ENCODE data around the gene ZNF219. TPM values are rescaled to one million over a fixed set of nuclear protein-coding genes. Genes with fewer than 3 reads are reported as not detected.

The ZNF219 gene
- total and polyA plus RNA-seq, 10 of the 15 experiments (the other 5 are each of a cell fraction or from before 2014, with no cell fraction given), result 0.16 to 6.4 (median 1.9) TPM

DNA sequence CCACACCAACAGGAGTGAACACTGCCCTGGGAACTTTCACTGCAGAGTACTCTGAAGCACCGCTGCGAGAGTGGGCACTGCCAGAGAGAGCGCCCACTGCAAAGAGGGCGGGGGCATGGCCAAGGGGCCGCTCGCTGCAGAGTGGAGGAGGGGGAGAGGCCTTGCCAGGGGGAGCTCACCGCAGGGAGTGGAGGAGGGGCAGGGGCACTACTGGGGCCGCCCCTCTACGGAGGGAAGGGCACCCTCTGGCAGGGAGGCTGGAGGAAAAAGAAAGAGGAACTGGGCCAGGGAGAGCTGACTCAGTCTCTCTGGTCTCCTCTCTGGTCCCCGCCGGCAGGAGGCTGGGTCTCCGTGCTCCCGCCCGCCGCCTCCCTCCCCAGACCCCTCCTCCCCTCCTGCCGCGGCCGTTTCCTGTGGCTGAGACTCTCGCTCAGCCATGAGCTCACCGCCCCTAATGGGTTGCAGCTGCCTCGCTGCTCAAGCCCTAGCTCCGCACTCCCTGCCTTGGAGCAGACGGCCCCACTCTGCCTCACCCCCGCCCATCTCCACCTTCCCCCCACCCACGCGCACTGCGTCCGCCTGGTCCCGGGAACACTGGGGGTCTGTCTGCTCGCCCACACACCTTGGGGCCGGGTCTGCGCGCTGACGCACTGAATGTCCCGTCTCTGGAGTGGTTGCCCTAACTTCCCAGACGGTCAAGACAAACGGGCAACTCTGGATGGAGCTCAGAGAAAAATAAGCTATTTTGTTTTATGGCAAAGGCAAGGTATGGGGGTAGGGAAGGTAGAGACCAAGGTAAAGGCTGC, 27.0 kb downstream of the ZNF219 start (continued):
- TF ChIP-seq, protein P1, sequence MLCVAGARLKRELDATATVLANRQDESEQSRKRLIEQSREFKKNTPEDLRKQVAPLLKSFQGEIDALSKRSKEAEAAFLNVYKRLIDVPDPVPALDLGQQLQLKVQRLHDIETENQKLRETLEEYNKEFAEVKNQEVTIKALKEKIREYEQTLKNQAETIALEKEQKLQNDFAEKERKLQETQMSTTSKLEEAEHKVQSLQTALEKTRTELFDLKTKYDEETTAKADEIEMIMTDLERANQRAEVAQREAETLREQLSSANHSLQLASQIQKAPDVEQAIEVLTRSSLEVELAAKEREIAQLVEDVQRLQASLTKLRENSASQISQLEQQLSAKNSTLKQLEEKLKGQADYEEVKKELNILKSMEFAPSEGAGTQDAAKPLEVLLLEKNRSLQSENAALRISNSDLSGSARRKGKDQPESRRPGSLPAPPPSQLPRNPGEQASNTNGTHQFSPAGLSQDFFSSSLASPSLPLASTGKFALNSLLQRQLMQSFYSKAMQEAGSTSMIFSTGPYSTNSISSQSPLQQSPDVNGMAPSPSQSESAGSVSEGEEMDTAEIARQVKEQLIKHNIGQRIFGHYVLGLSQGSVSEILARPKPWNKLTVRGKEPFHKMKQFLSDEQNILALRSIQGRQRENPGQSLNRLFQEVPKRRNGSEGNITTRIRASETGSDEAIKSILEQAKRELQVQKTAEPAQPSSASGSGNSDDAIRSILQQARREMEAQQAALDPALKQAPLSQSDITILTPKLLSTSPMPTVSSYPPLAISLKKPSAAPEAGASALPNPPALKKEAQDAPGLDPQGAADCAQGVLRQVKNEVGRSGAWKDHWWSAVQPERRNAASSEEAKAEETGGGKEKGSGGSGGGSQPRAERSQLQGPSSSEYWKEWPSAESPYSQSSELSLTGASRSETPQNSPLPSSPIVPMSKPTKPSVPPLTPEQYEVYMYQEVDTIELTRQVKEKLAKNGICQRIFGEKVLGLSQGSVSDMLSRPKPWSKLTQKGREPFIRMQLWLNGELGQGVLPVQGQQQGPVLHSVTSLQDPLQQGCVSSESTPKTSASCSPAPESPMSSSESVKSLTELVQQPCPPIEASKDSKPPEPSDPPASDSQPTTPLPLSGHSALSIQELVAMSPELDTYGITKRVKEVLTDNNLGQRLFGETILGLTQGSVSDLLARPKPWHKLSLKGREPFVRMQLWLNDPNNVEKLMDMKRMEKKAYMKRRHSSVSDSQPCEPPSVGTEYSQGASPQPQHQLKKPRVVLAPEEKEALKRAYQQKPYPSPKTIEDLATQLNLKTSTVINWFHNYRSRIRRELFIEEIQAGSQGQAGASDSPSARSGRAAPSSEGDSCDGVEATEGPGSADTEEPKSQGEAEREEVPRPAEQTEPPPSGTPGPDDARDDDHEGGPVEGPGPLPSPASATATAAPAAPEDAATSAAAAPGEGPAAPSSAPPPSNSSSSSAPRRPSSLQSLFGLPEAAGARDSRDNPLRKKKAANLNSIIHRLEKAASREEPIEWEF (IDR thresholded peaks at IDR 0.05; ENCODE audit: insufficient replicate concordance, low read depth, low read length), result no peak
- no peak for TF ChIP-seq POLR2AphosphoS2 (IDR thresholded peaks at IDR 0.05; ENCODE audit: low read depth, low read length)
- no peak for TF ChIP-seq BMI1 (IDR thresholded peaks at IDR 0.05; ENCODE audit: borderline replicate concordance)
- no peak for TF ChIP-seq WRNIP1 (IDR thresholded peaks at IDR 0.05; ENCODE audit: borderline replicate concordance, low read depth, low read length)
- peak; percentile 78; the same call in 1 of the 2 replicates for TF ChIP-seq TCF12 (IDR thresholded peaks at IDR 0.05; ENCODE audit: low read depth, low read length)
- TF ChIP-seq GABPA (IDR thresholded peaks at IDR 0.05; ENCODE audit: low read depth), result no peak
- TF ChIP-seq HDAC6 (IDR thresholded peaks at IDR 0.05; ENCODE audit: unreplicated experiment), result no peak
- TF ChIP-seq, protein P2, sequence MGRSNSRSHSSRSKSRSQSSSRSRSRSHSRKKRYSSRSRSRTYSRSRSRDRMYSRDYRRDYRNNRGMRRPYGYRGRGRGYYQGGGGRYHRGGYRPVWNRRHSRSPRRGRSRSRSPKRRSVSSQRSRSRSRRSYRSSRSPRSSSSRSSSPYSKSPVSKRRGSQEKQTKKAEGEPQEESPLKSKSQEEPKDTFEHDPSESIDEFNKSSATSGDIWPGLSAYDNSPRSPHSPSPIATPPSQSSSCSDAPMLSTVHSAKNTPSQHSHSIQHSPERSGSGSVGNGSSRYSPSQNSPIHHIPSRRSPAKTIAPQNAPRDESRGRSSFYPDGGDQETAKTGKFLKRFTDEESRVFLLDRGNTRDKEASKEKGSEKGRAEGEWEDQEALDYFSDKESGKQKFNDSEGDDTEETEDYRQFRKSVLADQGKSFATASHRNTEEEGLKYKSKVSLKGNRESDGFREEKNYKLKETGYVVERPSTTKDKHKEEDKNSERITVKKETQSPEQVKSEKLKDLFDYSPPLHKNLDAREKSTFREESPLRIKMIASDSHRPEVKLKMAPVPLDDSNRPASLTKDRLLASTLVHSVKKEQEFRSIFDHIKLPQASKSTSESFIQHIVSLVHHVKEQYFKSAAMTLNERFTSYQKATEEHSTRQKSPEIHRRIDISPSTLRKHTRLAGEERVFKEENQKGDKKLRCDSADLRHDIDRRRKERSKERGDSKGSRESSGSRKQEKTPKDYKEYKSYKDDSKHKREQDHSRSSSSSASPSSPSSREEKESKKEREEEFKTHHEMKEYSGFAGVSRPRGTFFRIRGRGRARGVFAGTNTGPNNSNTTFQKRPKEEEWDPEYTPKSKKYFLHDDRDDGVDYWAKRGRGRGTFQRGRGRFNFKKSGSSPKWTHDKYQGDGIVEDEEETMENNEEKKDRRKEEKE (IDR thresholded peaks at IDR 0.05), result no peak
- TF ChIP-seq, protein P3, sequence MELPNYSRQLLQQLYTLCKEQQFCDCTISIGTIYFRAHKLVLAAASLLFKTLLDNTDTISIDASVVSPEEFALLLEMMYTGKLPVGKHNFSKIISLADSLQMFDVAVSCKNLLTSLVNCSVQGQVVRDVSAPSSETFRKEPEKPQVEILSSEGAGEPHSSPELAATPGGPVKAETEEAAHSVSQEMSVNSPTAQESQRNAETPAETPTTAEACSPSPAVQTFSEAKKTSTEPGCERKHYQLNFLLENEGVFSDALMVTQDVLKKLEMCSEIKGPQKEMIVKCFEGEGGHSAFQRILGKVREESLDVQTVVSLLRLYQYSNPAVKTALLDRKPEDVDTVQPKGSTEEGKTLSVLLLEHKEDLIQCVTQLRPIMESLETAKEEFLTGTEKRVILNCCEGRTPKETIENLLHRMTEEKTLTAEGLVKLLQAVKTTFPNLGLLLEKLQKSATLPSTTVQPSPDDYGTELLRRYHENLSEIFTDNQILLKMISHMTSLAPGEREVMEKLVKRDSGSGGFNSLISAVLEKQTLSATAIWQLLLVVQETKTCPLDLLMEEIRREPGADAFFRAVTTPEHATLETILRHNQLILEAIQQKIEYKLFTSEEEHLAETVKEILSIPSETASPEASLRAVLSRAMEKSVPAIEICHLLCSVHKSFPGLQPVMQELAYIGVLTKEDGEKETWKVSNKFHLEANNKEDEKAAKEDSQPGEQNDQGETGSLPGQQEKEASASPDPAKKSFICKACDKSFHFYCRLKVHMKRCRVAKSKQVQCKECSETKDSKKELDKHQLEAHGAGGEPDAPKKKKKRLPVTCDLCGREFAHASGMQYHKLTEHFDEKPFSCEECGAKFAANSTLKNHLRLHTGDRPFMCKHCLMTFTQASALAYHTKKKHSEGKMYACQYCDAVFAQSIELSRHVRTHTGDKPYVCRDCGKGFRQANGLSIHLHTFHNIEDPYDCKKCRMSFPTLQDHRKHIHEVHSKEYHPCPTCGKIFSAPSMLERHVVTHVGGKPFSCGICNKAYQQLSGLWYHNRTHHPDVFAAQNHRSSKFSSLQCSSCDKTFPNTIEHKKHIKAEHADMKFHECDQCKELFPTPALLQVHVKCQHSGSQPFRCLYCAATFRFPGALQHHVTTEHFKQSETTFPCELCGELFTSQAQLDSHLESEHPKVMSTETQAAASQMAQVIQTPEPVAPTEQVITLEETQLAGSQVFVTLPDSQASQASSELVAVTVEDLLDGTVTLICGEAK (IDR thresholded peaks at IDR 0.05; ENCODE audit: borderline replicate concordance), result no peak
- TF ChIP-seq TBL1XR1 (IDR thresholded peaks at IDR 0.05; ENCODE audit: low read depth, low read length), result no peak
- TF ChIP-seq JUND (IDR thresholded peaks at IDR 0.05; ENCODE audit: low read depth, low read length), result no peak
- no peak for TF ChIP-seq ASH2L (IDR thresholded peaks at IDR 0.05; ENCODE audit: borderline replicate concordance, low read depth)
- no peak for TF ChIP-seq ZNF384 (IDR thresholded peaks at IDR 0.05; ENCODE audit: borderline replicate concordance, low read depth, low read length)
- no peak for TF ChIP-seq PML (IDR thresholded peaks at IDR 0.05; ENCODE audit: low read length)
- no peak for TF ChIP-seq POLR2AphosphoS5 (IDR thresholded peaks at IDR 0.05; ENCODE audit: low read length)
- no peak for TF ChIP-seq SMARCA5 (IDR thresholded peaks at IDR 0.05)
- no peak for TF ChIP-seq ZZZ3 (IDR thresholded peaks at IDR 0.05; ENCODE audit: control insufficient read depth, insufficient read length, low read depth)
- TF ChIP-seq NFXL1 (IDR thresholded peaks at IDR 0.05; ENCODE audit: borderline replicate concordance), result peak; percentile 97
